K562 (cell line): ENCODE measurements around the gene CACNA1I. TPM values are rescaled to one million over a fixed set of nuclear protein-coding genes. Genes with fewer than 3 reads are reported as not detected.

Experiments
- ATAC-seq: fragments of 200-7000 bp; cut with Tn5 transposase; 3 replicates; pipeline ENCODE4 v1.9.1; 2020; ENCODE audit warnings: moderate library complexity
- BruUV-seq: library from RNA; stranded (reverse); fragments of 400-500 nt; replicated peaks from 2 replicates; lab custom pipeline; 2021; lab: Mats Ljungman, UMichigan
- CTCF ChIA-PET: fragments of 300-600 bp; formaldehyde crosslinking; extraction: SDS; loops from one replicate; lab custom pipeline; 2021; ENCODE audit warnings: low intra/inter-chr PET ratio; lab: Yijun Ruan, JAX
- POLR2A ChIA-PET: fragments of 300-600, 350-650 bp; sonication (Branson Sonifier 250); formaldehyde crosslinking; extraction: SDS; loops from one replicate; lab custom pipeline; 2021; ENCODE audit warnings: antibody characterized with exemption, inconsistent platforms; lab: Yijun Ruan, JAX
- DNase-seq, 4 experiments: peaks; one replicate each; pipeline versions ENCODE4 v3.0.0 to v3.0.0-alpha.2; 2011 to 2018; ENCODE audit warnings: low spot score in 3 of 4, mixed read lengths in 3 of 4; ENCODE audit errors: extremely low read depth in 1 of 4
- FAIRE-seq: peaks from 2 replicates; lab custom pipeline; 2011; peaks lifted over from hg19 to GRCh38; lab: Jason Lieb, UNC
- H2AFZ ChIP-seq: 2 replicates; pipeline ENCODE4 v1.6.0; 2011; ENCODE audit warnings: low read depth, low read length, control low read depth, inconsistent platforms
- H3K27ac ChIP-seq: fragments of 200-600 bp; 3 replicates; pipeline ENCODE4 v1.8.0; 2011; ENCODE audit warnings: low read depth, mild to moderate bottlenecking, control low read depth, inconsistent platforms, low read length, moderate library complexity, mixed read lengths; ENCODE audit errors: extremely low read depth
- H3K27me3 ChIP-seq, 2 experiments: fragments of 300-600 bp in 1 of 2; 2 replicates in 1 of 2; 3 replicates in 1 of 2; pipeline versions ENCODE4 v1.6.0 to v1.8.0; 2011; ENCODE audit warnings: inconsistent platforms in 2 of 2, low read length in 2 of 2, mild to moderate bottlenecking in 1 of 2, mixed read lengths in 1 of 2, moderate library complexity in 1 of 2; ENCODE audit not compliant: control insufficient read depth in 2 of 2, insufficient read depth in 2 of 2
- H3K36me3 ChIP-seq: fragments of 300-600 bp; 3 replicates; pipeline ENCODE4 v1.8.0; 2011; ENCODE audit warnings: mild to moderate bottlenecking, low read length, inconsistent platforms; ENCODE audit not compliant: control insufficient read depth, insufficient read depth
- H3K4me1 ChIP-seq, 2 experiments: fragments of 200-600 bp in 1 of 2; replicated peaks in 1 of 2; 2 replicates in 1 of 2; 3 replicates in 1 of 2; pipeline versions ENCODE4 v1.5.1 to v1.8.0; 2011; ENCODE audit warnings: inconsistent platforms in 2 of 2, low read length in 2 of 2, mild to moderate bottlenecking in 1 of 2, mixed read lengths in 1 of 2, moderate library complexity in 1 of 2; ENCODE audit not compliant: control insufficient read depth in 2 of 2, insufficient read depth in 2 of 2
- H3K4me2 ChIP-seq: 2 replicates; pipeline ENCODE4 v1.6.1; 2011; ENCODE audit warnings: low read length, control low read depth, inconsistent platforms, mixed read lengths; ENCODE audit not compliant: insufficient read depth
- H3K4me3 ChIP-seq: fragments of 200-600 bp; sonication (generic), shearing (Covaris generic); 2 replicates; pipeline ENCODE4 v1.5.1; 2016; ENCODE audit warnings: control low read depth, inconsistent platforms
- H3K79me2 ChIP-seq: fragments of 200-600 bp; 3 replicates; pipeline ENCODE4 v1.8.0; 2011; ENCODE audit warnings: low read length, inconsistent platforms; ENCODE audit not compliant: control insufficient read depth, insufficient read depth
- H3K9ac ChIP-seq, 2 experiments: 2 replicates each; pipeline versions ENCODE4 v1.6.0 to v1.6.1; 2011; ENCODE audit warnings: low read depth in 2 of 2, low read length in 2 of 2, control low read depth in 1 of 2, inconsistent platforms in 1 of 2, mild to moderate bottlenecking in 1 of 2, mixed read lengths in 1 of 2; ENCODE audit not compliant: insufficient read depth in 1 of 2
- H3K9me1 ChIP-seq: one replicate; pipeline ENCODE4 v1.6.0; 2011; ENCODE audit warnings: inconsistent platforms, mild to moderate bottlenecking, low read length, moderate library complexity; ENCODE audit not compliant: control insufficient read depth, insufficient read depth
- H3K9me3 ChIP-seq: replicated peaks from 2 replicates; pipeline ENCODE4 v1.5.1; 2011; ENCODE audit warnings: low read depth, low read length, inconsistent platforms; ENCODE audit not compliant: control insufficient read depth, insufficient read depth
- H4K20me1 ChIP-seq: replicated peaks from 2 replicates; pipeline ENCODE4 v1.6.1; 2011; ENCODE audit warnings: low read length, inconsistent platforms, mixed read lengths; ENCODE audit not compliant: control insufficient read depth, insufficient read depth
- E2F5 ChIP-seq: sonication (generic); formaldehyde crosslinking; IDR thresholded peaks from 2 replicates; pipeline ENCODE4 v1.8.0; 2022; ENCODE audit warnings: mild to moderate bottlenecking, missing genetic modification reagents
- FOSL1 ChIP-seq: fragments of 200-800 bp; sonication (Bioruptor generic); conservative IDR thresholded peaks from 2 replicates; pipeline ENCODE4 v1.6.1; 2016; ENCODE audit warnings: missing genetic modification characterization, missing compliant biosample characterization
- JUND ChIP-seq, 2 experiments: IDR thresholded peaks; 2 replicates in 1 of 2; 3 replicates in 1 of 2; pipeline ENCODE4 v1.6.1; 2011; ENCODE audit warnings: borderline replicate concordance in 2 of 2, low read depth in 2 of 2, low read length in 2 of 2, improper control_type of control experiment in 1 of 2, missing biosample characterization in 1 of 2, missing genetic modification characterization in 1 of 2, missing genetic modification reagents in 1 of 2
- MED1 ChIP-seq: sonication (generic); formaldehyde crosslinking; IDR thresholded peaks from 2 replicates; pipeline ENCODE4 v1.8.1; 2023; ENCODE audit warnings: missing genetic modification reagents, borderline replicate concordance
- NFE2 ChIP-seq: IDR thresholded peaks from 2 replicates; pipeline ENCODE4 v1.6.1; 2014; ENCODE audit warnings: antibody characterized with exemption, low read depth
- SUPT5H ChIP-seq: fragments of 450-650 bp; IDR thresholded peaks from 2 replicates; pipeline ENCODE4 v1.6.1; 2016
- ZKSCAN3 ChIP-seq: fragments of 250-450 bp; sonication (Bioruptor Pico); IDR thresholded peaks from 2 replicates; pipeline ENCODE4 v1.4.0; 2020
- ZKSCAN8 ChIP-seq: fragments of 200-800 bp; sonication (Bioruptor generic); IDR thresholded peaks from 2 replicates; pipeline ENCODE4 v1.6.1; 2016; ENCODE audit warnings: missing genetic modification characterization, missing compliant biosample characterization
- ZNF561 ChIP-seq: fragments of 450-650 bp; formaldehyde crosslinking; conservative IDR thresholded peaks from 2 replicates; pipeline ENCODE4 v1.4.0; 2020; ENCODE audit warnings: mild to moderate bottlenecking, moderate library complexity
- ZNF609 ChIP-seq: sonication (generic); formaldehyde crosslinking; IDR thresholded peaks from 2 replicates; pipeline ENCODE4 v1.8.1; 2023; ENCODE audit warnings: missing genetic modification reagents, mild to moderate bottlenecking, borderline replicate concordance
- WGBS: fragments of 100-300 bp; shearing (Covaris generic); methylation state at CpG from one replicate; pipeline ENCODE4 v1.1.6; 2016; ENCODE audit warnings: low coverage, mixed read lengths; ENCODE audit not compliant: insufficient coverage; ENCODE audit errors: missing lambda C conversion rate; 5-methylcytosine and 5-hydroxymethylcytosine counted together
- in situ Hi-C: fragments of 300-500 bp; cut with MboI; formaldehyde crosslinking; loops from 4 replicates; pipeline ENCODE4 v1.15.0; 2018; ENCODE audit warnings: inconsistent platforms, mixed read lengths
- intact Hi-C: fragments of 100-400 bp; cut with micrococcal nuclease; formaldehyde crosslinking; loops from 2 replicates; pipeline ENCODE4 v1.14.2; 2022
- polyA plus RNA-seq, 8 experiments: library from polyadenylated mRNA; depleted of rRNA in 4 of 8; stranded (reverse) in 5 of 8; unstranded in 3 of 8; fragments of >200 nt; fragmentation: Nextera tagmentation in 2 of 8; fragmentation: Illumina TruSeq in 1 of 8; extraction: Ambion mirVana in 2 of 8; extraction: Trizol in 1 of 8; gene quantifications; 2 replicates each; pipeline versions ENCODE4 v1.2.1 to v1.2.3, GENCODE V29; 2011 to 2014; ENCODE audit warnings: inconsistent platforms in 1 of 8, missing spikeins in 1 of 8
- total RNA-seq, 7 experiments: library from RNA; depleted of rRNA in 6 of 7; stranded (reverse); fragments of >200 nt in 6 of 7; fragmentation: Illumina TruSeq in 2 of 7; extraction: Trizol in 2 of 7; gene quantifications; 2 replicates each; pipeline versions ENCODE4 v1.2.1 to v1.2.3, GENCODE V29; 2011 to 2021; ENCODE audit warnings: low replicate concordance in 1 of 7

The CACNA1I gene
- total and polyA plus RNA-seq, 9 of the 15 experiments (the other 6 are each of a cell fraction or from before 2014, with no cell fraction given), result 0.01 to 0.79 (median 0.32) TPM; not detected in 1

- no peak for FAIRE-seq
- intact Hi-C loops, result no loop called here
- 36% methylated on average over 8 of the region's 15 CpGs for WGBS
Measured at GRCh38 chr22:39727541-39727940, 157.0 kb downstream of the CACNA1I start.

GRCh38 chr22:39728236-39728860, 157.8 kb downstream of the CACNA1I start:
- no peak overlapping the region for H3K9ac ChIP-seq
- intact Hi-C loops, result no loop called here
- no peaks in the 10 kb centered on the region for H3K79me2 ChIP-seq
- no peak overlapping the region for H3K4me3 ChIP-seq
- H3K27me3 ChIP-seq, result no peaks in the 10 kb centered on the region
- H3K36me3 ChIP-seq, result no peaks in the 10 kb centered on the region
- BruUV-seq, result no TSS peak
- no peak overlapping the region for H2AFZ ChIP-seq
- in situ Hi-C loops, result no loop called here
- H3K4me2 ChIP-seq, result no peak overlapping the region
- H3K9me3 ChIP-seq, result no peaks in the 10 kb centered on the region
- DNase-seq (no peak), ATAC-seq (no peak), FAIRE-seq (no peak)
- H4K20me1 ChIP-seq, result no peaks in the 10 kb centered on the region
- H3K9me1 ChIP-seq, result no peaks in the 10 kb centered on the region
- H3K27ac ChIP-seq, result no peak overlapping the region
- ChIA-PET CTCF (no interaction called here), POLR2A (no interaction called here)
- WGBS, result 73% methylated on average over 7 of the region's 12 CpGs
- peaks cover 25 to 30% of the 10 kb centered on the region in 2 experiments for H3K4me1 ChIP-seq
- TF ChIP-seq ZNF609, result no peak
- no peak for TF ChIP-seq ZNF561
- no peak for TF ChIP-seq ZKSCAN3 (CRISPR knock-in tag)
- TF ChIP-seq ZKSCAN8 (CRISPR knock-in tag), result no peak
- TF ChIP-seq SUPT5H, result no peak
- no peak for TF ChIP-seq MED1 (CRISPR knock-in tag)
- TF ChIP-seq NFE2, result no peak

More at GRCh38 chr22:39727541-39727940, 157.0 kb downstream of the CACNA1I start:
- no peaks in the 10 kb centered on the region for H4K20me1 ChIP-seq
- H3K9me3 ChIP-seq, result no peaks in the 10 kb centered on the region
- DNase-seq, result no peak
- no peak overlapping the region for H3K4me3 ChIP-seq
- ATAC-seq, result no peak
- no peak overlapping the region for H2AFZ ChIP-seq
- H3K4me2 ChIP-seq, result no peak overlapping the region
- CTCF ChIA-PET, result no interaction called here
- H3K27ac ChIP-seq, result no peak overlapping the region
- H3K27me3 ChIP-seq, result no peaks in the 10 kb centered on the region
- TF ChIP-seq FOSL1 (tag), result 0 out of 2 replicates have a peak, but pooled peaks have one; percentile 29
- TF ChIP-seq E2F5 (CRISPR knock-in tag), result no peak
- no peak; the same call in 1 of the 2 replicates for TF ChIP-seq JUND (IDR thresholded peaks at IDR 0.05; ENCODE audit: borderline replicate concordance, low read depth, low read length)
- peak; percentile 13; the same call in 1 of the 3 replicates for TF ChIP-seq JUND (tag; IDR thresholded peaks at IDR 0.05; ENCODE audit: borderline replicate concordance, low read depth, low read length)
- TF ChIP-seq, all 486 proteins: peak for 2
- peaks cover 26% of the 10 kb centered on the region in 2 experiments for H3K4me1 ChIP-seq
- H3K79me2 ChIP-seq, result no peaks in the 10 kb centered on the region
- POLR2A ChIA-PET, result no interaction called here
- no peaks in the 10 kb centered on the region for H3K36me3 ChIP-seq
- H3K9ac ChIP-seq, result no peak overlapping the region
- no TSS peak for BruUV-seq
- in situ Hi-C loops, result no loop called here
- H3K9me1 ChIP-seq, result no peaks in the 10 kb centered on the region
